Lower leg skin (tissue), 3 donors: ENCODE results near the gene DRGX.

Source experiments
- CTCF ChIP-seq, 3 donors: fragments of 450-650 bp; IDR thresholded peaks; one replicate each; pipeline ENCODE4 v1.5.1; 2016; ENCODE audit warnings: antibody characterized with exemption in 3 of 3, mild to moderate bottlenecking in 3 of 3, moderate library complexity in 2 of 3
- POLR2A ChIP-seq, 2 donors: fragments of 450-650 bp; IDR thresholded peaks; one replicate each; pipeline ENCODE4 v1.6.1; 2016 to 2017; ENCODE audit warnings: antibody characterized with exemption in 2 of 2, mild to moderate bottlenecking in 1 of 2, moderate library complexity in 1 of 2

- TF ChIP-seq CTCF (IDR thresholded peaks at IDR 0.05) (no peak), POLR2A (IDR thresholded peaks at IDR 0.05) (no peak)
Observed at GRCh38 chr10:49325916-49326783, 69.7 kb downstream of the DRGX start.
